HCT116 (cell line): ENCODE measurements around the gene HTRA3.

ENCODE experiments used
- CEBPB ChIP-seq: IDR thresholded peaks from 2 replicates; pipeline ENCODE4 v1.6.1; 2012; ENCODE audit warnings: low read depth
- EGR1 ChIP-seq: IDR thresholded peaks from 2 replicates; pipeline ENCODE4 v1.6.1; 2012; ENCODE audit warnings: low read depth
- EZH2 ChIP-seq: fragments of 200-600 bp; sonication (generic); IDR thresholded peaks from 2 replicates; pipeline ENCODE4 v1.6.1; 2017; ENCODE audit warnings: antibody characterized with exemption, mixed run types
- EZH2phosphoT487 ChIP-seq: fragments of 200-600 bp; IDR thresholded peaks from 2 replicates; pipeline ENCODE4 v1.6.1; 2018; ENCODE audit warnings: antibody characterized with exemption, borderline replicate concordance
- FOSL1 ChIP-seq: IDR thresholded peaks from 2 replicates; pipeline ENCODE4 v1.6.1; 2012; ENCODE audit warnings: low read depth
- JUND ChIP-seq: IDR thresholded peaks from 2 replicates; pipeline ENCODE4 v1.6.1; 2012
- POLR2A ChIP-seq: IDR thresholded peaks from 2 replicates; pipeline ENCODE4 v1.7.0; 2011; ENCODE audit warnings: borderline replicate concordance; ENCODE audit not compliant: insufficient read depth, insufficient read length; ENCODE audit errors: extremely low read depth
- POLR2AphosphoS5 ChIP-seq: IDR thresholded peaks from 2 replicates; pipeline ENCODE4 v1.6.1; 2011; ENCODE audit warnings: mild to moderate bottlenecking, low read depth, low read length, moderate library complexity
- RAD21 ChIP-seq: IDR thresholded peaks from 2 replicates; pipeline ENCODE4 v1.6.1; 2012; ENCODE audit warnings: low read depth, mild to moderate bottlenecking
- REST ChIP-seq: IDR thresholded peaks from 2 replicates; pipeline ENCODE4 v1.6.1; 2012; ENCODE audit warnings: low read depth
- SRF ChIP-seq: IDR thresholded peaks from 2 replicates; pipeline ENCODE4 v1.6.1; 2012; ENCODE audit warnings: low read depth
- YY1 ChIP-seq: IDR thresholded peaks from 2 replicates; pipeline ENCODE4 v1.6.1; 2011; ENCODE audit warnings: low read length, low read depth, moderate library complexity, mild to moderate bottlenecking; ENCODE audit not compliant: insufficient replicate concordance; ENCODE audit errors: extremely low read depth
- TF ChIP-seq, protein P1 (sequence below), 3 experiments: fragments of 200-600 bp in 1 of 3; sonication (generic) in 1 of 3; IDR thresholded peaks in 2 of 3; conservative IDR thresholded peaks in 1 of 3; 2 replicates each; pipeline ENCODE4 v1.5.1; 2012 to 2017; ENCODE audit warnings: low read depth in 2 of 3, low read length in 2 of 3, antibody characterized with exemption in 1 of 3, borderline replicate concordance in 1 of 3, control low read depth in 1 of 3, mild to moderate bottlenecking in 1 of 3, mixed read lengths in 1 of 3, mixed run types in 1 of 3, moderate library complexity in 1 of 3; ENCODE audit not compliant: insufficient read depth in 1 of 3
- TF ChIP-seq, protein P2 (sequence below): IDR thresholded peaks from 2 replicates; pipeline ENCODE4 v1.6.1; 2012

GRCh38 chr4:8350841-8351461 lies 81.4 kb downstream of the HTRA3 start:
- no peak for TF ChIP-seq REST
- TF ChIP-seq, protein P1, sequence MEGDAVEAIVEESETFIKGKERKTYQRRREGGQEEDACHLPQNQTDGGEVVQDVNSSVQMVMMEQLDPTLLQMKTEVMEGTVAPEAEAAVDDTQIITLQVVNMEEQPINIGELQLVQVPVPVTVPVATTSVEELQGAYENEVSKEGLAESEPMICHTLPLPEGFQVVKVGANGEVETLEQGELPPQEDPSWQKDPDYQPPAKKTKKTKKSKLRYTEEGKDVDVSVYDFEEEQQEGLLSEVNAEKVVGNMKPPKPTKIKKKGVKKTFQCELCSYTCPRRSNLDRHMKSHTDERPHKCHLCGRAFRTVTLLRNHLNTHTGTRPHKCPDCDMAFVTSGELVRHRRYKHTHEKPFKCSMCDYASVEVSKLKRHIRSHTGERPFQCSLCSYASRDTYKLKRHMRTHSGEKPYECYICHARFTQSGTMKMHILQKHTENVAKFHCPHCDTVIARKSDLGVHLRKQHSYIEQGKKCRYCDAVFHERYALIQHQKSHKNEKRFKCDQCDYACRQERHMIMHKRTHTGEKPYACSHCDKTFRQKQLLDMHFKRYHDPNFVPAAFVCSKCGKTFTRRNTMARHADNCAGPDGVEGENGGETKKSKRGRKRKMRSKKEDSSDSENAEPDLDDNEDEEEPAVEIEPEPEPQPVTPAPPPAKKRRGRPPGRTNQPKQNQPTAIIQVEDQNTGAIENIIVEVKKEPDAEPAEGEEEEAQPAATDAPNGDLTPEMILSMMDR (IDR thresholded peaks at IDR 0.05 in 2 of 3, conservative IDR thresholded peaks at IDR 0.05 in 1 of 3; ENCODE audit: borderline replicate concordance in 1 of 3, insufficient read depth in 1 of 3, low read depth in 2 of 3, low read length in 2 of 3), result no peak
- no peak for TF ChIP-seq JUND
- TF ChIP-seq POLR2A, result no peak
- no peak for TF ChIP-seq POLR2AphosphoS5
- TF ChIP-seq EZH2phosphoT487, result no peak
- TF ChIP-seq RAD21, result no peak
- TF ChIP-seq EZH2, result no peak
- TF ChIP-seq FOSL1, result no peak
- TF ChIP-seq, protein P2, sequence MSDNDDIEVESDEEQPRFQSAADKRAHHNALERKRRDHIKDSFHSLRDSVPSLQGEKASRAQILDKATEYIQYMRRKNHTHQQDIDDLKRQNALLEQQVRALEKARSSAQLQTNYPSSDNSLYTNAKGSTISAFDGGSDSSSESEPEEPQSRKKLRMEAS, result no peak
- no peak for TF ChIP-seq CEBPB
- TF ChIP-seq EGR1, result no peak
- no peak for TF ChIP-seq SRF
- TF ChIP-seq YY1, result no peak
